Esophagus muscularis mucosa (tissue), 4 donors: ENCODE measurements around the gene OPA3.

Source experiments
- CTCF ChIP-seq, 3 experiments: fragments of 200-600 bp in 2 of 3; fragments of 450-650 bp in 1 of 3; sonication (generic) in 2 of 3; IDR thresholded peaks; one replicate each; pipeline ENCODE4 v1.5.1; 2017 to 2019; ENCODE audit warnings: antibody characterized with exemption in 3 of 3, mild to moderate bottlenecking in 2 of 3, moderate library complexity in 1 of 3
- EP300 ChIP-seq: sonication (generic); formaldehyde crosslinking; IDR thresholded peaks from one replicate; pipeline ENCODE4 v1.6.1; 2017; ENCODE audit warnings: antibody characterized with exemption
- POLR2A ChIP-seq: fragments of 450-650 bp; IDR thresholded peaks from one replicate; pipeline ENCODE4 v1.6.1; 2017; ENCODE audit warnings: antibody characterized with exemption, moderate library complexity, mild to moderate bottlenecking, low read depth
- POLR2AphosphoS5 ChIP-seq, 2 donors: sonication (generic); formaldehyde crosslinking; IDR thresholded peaks; one replicate each; pipeline ENCODE4 v1.6.1; 2017; ENCODE audit warnings: antibody characterized with exemption in 2 of 2

- TF ChIP-seq POLR2A (no peak), CTCF (IDR thresholded peaks at IDR 0.05) (no peak), EP300 (no peak), POLR2AphosphoS5 (IDR thresholded peaks at IDR 0.05) (no peak)
Measured at GRCh38 chr19:45587873-45588272, 3.3 kb upstream of the OPA3 start.
